Measurements from ENCODE around the gene KRTAP12-4.
"Not testable (repeated sequence)": the region's sequence is repeated elsewhere in the genome, so short reads cannot be mapped to it uniquely, and the experiment has no call there.

KRTAP12-4 gene

DNA sequence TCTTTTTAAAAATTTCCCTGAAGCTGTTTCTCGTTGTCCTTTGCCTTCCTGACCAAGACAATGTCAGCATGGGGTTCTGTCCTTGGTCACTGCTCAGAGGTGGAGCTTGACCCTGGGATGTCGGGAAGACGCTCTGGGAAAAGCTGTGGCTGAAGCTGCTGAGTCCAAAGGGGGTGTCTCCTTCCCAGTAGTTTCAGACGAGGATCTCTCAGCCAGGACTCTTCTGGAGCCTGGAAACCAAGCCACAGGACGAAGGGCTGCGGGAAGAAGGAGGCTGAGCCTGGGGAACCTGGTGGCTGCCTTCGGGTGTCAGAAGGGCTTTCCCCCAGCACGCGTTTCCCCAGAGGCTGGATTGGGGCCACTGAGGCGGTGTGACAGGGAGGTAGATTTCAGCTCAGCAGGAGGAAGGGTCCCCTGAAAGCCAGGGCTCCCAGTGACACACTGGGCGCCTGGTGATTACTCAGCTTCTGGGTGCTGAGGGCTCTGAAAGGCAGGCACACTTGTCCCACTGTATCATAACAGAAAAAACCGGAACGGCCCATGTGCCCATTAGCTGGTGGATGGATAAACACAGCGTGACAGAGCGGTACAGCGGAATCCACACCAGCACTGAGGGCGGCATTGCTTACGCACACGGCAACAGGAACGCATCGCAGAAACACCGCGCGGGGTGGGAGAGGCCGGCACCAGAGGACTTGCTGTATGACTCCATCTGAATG, 32.5 kb upstream of the KRTAP12-4 start:
- no peak for DNase-seq

DNA sequence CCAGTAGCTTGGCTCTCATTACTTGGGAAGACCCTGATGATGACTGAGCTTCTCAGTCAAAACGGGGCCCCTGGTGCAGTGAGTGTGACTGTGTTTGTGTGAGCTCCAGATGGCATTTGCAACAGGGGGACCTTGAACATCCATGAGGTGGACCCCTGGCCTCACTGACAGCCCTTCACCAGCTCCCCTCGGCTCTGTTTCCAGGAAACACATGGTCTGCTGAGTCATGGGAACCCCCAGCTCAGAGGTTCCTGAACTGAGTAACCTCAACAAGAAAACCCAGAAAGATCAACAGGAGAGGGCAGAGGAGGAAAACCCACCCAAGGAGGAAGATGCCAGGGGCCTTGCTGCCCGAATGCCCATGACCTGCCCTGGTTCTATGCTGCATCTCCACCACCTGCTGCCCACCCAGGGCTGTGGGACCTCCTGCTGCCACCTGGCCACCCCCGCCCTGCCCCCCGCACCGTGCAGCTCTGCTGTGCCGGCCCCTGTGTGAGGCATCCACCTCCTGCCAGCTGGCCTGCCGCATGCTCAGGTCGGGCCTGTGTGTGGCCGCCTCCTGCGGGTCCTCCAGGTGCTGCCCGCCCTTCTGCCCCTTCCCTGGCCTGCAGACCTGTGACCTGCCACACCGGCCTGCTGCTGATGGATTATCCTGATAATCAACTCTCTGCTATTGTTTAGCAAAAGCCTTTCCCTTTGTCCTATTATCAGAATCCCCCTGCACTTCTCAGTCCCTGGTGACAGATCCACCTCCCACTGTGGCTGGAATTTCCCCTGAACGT, 31.7 kb upstream of the KRTAP12-4 start:
- DNase-seq = no peak

DNA sequence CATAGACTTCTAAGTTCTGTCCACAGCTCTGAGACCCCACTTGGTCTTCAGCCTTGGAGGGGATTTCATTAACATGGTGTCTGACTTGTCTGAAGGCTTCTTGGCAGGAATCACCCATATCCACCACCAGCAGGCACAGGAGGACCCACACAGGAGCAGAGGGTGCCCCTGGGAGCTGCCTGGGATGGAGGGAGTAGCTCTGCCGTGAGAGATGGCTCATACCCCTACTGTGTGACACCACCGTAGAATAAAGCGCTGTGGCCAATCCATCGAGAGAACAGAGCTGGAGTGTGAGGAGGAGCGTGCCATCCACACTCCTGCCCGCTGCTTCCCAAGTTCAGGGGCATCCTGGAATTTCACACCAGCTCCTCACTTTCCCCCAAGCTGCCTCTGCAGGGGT, 30.6 kb upstream of the KRTAP12-4 start:
- DNase-seq = not testable (repeated sequence)

DNA sequence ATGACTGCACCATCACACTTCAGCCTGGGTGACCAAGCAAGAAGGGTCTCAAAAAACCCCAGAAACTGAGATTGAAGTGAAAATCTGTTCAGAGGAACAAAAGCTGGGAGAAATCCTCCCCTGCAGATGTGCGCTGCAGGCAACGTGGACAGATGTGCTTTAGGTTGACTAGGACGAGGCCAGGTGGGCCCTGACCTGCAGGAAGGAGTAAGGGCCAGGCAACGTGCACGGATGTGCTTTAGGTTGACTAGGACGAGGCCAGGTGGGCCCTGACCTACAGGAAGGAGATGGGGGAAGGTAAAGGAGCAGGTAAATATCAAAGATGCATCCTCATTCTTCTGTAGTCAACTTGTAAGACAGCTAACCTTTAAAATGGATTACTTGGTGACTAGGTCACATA, 30.0 kb upstream of the KRTAP12-4 start:
- no peak for DNase-seq

DNA sequence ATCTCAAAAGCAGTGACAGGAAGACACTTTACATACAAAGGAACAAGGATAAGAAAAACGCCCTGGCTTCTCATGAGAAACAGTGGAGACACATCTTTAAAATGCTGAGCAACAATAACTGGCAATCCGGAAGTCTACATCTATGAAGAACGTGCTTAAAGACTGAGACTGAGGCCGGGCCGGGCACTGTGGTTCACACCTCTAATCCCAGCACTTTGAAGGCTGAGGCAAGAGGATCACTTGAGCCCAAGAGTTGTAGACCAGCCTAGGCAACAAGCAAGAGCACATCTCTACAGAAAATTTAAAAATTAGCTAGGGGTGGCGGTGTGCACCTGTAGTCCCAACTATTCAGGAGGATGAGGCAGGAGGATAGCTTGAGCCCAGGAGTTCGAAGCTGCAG, 29.6 kb upstream of the KRTAP12-4 start:
- DNase-seq = no peak

DNA sequence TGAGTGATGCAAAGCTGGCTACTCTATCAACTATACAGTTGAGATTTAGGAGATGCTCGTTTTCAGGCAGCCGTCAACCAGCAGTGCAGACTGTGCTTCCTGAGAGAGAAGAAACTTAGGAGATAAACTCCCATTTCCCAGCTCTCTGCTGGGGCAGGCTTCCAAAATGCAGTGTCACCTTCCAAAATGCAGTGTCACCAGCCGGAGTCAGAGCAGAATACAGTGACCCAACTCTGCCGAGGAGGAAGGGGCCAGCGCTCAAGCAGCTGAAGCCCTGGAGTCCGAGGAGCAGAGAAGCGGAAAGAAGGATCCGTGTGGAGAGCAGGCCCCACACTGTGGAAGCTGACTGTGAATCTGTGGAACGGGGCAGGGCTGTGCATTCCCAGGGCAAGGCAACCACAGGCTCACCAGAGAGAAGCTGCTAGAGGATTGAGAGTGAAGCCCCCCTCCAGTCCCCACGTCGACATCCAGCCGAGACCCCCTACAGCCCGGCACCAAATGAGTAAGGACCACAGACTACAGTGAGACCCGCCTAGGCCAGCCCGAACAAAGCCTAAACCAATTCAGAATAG, 28.2 kb upstream of the KRTAP12-4 start:
- no peak for DNase-seq

DNA sequence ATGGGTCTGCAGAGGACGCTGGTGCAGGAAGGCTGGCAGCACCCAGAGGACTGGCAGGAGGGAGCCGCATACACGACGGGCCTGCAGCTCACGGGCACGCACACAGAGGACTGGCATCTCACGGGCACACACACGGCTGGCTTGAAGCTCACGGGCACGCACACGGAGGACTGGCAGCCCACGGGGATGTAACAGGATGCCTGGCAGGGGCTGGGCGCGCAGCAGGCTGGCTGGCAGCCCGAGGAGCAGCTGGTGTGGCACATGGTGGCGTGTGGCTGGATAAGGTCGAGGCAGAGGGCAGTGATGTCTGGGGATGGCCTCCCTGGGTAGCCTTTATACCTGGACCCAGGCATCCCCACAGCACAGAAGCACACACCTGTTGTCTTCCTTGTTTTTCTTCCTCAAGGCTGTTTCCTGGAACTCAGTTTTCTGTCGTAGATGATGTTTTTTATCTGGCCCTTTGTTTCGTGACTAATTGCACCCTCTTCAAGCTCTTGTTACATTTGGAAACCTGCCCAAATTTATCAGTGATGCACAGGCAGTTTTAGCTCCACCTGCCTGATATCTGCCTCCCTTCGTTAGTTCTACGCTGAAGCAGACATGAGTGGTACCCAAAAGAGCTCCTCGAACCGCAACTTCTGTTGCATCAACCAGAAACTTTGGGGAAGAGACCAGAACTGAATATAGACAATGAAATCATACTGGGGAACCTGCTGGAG, 27.6 kb upstream of the KRTAP12-4 start, which contains the start of gene KRTAP12-1:
Gene KRTAP12-1, minus strand, starts transcription at position 303 of the 719 bp plus-strand sequence. Its CDS starts 40 bp downstream, at position 263.
- DNase-seq = no peak

DNA sequence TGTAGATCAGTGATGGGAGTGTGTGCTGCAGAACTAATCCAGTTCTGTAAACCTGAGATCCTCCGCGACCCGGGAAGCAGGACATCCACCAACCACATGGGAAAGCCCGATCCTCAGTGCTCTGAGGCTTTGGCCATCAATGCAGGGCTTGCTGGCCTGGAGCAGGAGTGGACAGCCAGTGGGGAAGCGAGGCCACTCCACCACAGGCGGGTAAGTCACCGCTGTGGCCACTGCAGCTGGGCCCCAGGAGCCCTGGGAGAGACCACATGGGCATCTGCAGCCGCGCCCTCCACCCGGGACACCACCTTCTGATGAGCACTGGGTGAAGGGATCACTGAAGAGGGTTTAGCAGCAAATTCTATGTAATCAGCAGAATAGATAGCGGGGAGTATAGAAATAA, 26.7 kb upstream of the KRTAP12-4 start:
- DNase-seq = no peak

DNA sequence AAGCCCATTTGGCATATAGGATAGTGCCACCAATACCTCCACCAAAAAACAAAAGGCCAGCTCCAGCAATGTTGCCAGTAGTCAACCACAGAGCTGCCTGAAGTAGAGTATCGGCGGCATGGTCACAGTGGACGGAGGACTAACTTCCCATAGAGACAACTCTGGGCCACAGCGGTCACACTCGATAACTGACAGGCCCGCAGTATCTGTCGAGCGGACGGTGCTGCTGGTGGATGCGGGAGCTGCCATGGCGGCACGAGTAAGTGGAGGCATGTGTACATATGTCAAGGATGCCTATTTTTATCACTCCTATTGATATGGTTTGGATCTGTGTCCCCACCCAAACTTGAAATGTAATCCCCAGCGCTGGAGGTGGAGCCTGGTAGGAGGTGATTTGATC, 23.4 kb upstream of the KRTAP12-4 start:
- DNase-seq = no peak

DNA sequence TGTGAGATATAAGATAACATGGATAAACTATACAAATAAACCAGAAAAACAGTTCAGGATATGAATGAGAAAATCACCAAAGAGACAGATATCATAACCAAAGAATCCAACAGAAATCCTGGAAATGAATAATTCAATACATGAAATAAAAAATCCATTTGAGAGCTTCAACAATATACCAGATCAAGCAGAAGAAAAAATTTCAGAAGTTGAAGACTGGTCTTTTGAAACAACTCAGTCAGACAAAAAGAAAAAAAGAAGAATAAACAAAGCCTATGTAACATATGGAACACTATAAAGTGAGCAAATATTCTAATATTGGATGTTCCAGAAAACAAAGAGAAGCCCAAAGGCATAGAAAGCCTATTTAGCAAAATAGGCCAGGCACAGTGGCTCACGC, 17.5 kb upstream of the KRTAP12-4 start:
- DNase-seq = no peak

DNA sequence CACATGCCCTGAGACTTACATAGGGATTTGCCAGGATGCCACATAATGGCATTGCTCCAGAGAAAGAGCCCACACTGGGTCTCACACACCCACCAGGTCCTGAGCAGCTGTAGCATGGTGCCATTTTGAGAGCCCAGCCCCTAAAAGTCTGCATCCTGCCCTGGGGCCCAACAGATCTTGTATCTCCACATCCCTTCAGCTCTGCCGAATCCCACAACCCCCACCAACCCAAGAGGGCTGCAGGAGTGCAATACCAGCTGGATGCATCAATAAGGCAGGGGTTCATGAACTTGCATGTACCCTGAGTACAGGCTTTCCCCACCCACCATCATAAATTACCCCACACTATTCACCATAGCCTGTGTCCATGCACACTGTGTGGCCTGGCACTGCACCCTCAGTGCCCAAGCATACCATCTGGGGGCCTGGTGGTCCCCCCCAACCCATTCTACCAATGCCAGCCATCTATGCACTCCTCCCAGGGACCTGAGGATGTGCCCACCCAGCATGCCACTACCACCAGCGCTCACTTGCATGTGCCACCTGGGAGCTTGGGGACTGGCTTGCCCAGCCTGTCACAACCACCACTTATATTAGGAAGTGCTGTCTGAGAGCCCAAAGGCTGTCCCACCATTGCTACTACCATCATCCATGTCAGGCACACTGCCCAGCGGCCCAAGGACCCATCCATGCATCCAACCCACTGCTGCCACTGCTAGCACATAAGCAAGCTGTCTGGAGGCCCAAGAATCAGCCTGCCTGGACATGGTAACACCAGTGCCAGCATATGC, 16.4 kb upstream of the KRTAP12-4 start:
- DNase-seq = no peak

DNA sequence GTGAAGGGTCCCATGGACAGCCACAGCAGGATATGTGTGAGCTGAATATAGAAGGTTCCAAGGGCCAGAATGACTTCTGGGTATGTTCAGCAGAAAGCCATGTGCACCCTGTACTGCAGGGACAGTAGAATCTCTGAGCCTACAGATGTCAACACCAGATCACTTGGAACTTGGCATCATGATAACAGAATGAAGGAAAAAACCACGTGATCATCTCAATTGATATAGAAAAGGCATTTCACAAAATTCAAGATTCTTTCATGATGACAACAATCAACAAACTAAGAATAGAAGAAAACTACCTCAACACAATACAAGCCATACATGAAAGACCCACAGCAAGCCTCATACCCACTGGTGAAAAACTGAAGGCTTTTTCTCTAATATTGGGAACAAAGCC, 13.2 kb upstream of the KRTAP12-4 start:
- no peak for DNase-seq

DNA sequence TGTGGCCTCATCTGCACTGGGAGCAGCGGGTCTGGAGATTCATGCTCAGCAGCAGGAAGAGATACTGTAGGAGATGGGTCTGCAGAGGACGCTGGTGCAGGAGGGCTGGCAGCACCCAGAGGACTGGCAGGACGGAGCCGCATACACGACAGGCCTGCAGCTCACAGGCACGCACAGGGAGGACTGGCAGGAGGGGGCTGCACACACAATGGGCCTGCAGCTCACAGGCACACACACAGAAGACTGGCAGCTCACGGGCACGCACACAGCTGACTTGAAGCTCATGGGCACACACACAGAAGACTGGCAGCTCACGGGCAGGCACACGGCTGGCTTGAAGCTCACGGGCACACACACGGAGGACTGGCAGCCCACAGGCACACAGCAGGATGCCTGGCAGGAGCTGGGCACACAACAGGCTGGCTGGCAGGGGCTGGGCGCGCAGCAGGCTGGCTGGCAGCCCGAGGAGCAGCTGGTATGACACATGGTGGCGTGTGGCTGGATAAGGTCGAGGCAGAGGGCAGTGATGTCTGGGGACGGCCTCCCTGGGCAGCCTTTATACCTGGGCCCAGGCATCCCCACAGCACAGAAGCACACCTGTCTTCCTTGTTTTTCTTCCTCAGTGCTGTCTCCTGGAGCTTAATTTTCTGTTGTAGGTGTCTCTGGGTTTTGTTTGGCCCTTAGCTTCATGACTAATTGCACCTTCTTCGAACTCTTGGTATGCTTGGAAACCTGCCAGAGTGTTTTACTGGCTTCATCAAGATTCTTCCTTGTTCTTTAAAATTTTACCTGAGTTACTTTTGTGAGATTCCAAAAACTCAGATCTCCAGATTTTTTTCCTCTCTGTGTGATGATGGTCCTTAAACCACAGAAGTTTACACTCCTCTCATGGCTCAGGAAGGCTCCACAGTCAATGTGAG, 12.2 kb upstream of the KRTAP12-4 start, which contains the start of gene KRTAP12-2:
Gene KRTAP12-2, minus strand, starts transcription at position 527 of the 920 bp plus-strand sequence. Its CDS starts 41 bp downstream, at position 486.
- no peak for DNase-seq

DNA sequence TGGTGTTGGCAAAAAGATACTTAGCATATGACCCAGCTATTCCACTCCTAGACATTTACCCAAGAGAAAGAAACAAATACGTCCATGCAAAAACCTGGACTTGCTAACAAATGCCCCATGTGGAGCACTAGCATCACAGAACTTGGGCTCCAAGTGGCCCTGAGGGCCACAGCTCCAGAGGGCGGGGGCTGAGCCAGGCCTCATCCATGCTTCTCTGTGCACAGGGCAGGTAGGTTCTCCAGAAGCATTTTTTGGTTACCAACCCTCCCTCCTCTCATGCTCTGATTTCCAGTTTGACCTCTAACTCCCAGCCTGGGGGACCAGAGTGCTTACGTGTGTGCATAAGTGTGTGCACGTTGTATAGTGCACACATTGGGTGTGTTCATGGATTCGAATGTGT, 10.2 kb upstream of the KRTAP12-4 start:
- DNase-seq = no peak

DNA sequence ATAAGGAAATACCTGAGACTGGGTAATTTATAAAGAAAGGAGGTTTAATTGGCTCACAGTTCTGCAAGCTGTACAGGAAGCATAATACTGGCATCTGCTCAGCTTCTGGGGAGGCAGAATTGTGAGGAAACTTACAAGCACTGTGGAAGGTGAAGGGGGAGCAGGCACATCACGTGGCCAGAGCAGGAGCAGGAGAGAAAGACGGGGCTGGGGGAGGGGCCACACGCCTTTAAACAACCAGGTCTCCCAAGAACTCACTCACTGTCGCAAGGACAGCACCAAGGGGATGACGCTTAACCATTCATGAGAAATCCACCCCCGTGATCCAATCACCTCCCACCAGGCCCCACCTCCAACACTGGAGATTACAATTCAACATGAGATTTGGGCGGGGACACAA, 7.1 kb upstream of the KRTAP12-4 start:
- DNase-seq = not testable (repeated sequence)

DNA sequence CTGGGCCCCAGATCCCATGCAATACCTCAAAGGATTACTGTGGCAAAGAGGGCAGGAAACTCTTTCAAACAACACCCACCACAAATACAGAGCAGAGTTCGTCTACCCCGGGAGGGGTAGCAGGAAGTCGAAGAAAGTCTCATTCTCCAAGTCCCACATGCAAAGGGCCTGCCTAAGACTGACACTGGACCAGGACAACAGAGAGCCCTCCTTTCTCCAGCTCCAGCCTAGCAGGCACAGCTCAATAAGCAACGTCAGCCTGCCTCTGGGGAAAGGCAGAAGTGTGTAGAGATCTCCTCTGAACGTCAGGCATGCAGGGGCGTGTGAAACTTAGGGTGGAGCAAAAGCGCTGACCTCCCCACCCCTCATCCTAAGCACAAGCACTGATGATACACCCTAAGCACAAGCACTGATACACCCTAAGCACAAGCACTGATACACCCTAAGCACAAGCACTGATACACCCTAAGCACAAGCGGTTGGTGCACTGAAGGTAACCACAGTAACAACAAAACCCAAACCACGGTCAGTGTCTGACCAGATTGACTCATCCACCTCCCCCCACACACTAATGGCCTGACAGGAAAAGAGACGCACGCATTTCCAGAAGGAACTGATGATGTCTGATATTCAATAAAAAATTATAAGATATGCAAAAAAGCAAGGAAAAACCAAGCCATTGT, 4.6 kb upstream of the KRTAP12-4 start:
- DNase-seq = no peak

DNA sequence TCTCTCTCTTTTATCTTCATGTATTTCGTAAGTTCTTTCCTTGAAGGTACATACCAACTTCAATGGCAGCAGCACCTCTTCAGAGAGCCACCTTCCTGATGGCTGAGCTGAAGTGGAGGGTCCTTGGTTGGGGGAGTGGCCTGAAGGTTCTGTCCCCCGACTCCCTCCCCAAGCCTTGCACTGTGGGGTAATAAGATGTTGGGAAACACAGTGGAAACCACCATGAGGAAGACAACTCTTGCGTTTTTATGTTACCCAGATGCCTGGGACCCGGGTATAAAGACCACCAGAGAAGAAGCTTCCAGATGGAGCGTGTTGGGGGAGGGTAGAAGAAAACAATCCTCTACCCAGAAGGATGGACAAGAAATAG, 4.1 kb upstream of the KRTAP12-4 start:
- DNase-seq = no peak

DNA sequence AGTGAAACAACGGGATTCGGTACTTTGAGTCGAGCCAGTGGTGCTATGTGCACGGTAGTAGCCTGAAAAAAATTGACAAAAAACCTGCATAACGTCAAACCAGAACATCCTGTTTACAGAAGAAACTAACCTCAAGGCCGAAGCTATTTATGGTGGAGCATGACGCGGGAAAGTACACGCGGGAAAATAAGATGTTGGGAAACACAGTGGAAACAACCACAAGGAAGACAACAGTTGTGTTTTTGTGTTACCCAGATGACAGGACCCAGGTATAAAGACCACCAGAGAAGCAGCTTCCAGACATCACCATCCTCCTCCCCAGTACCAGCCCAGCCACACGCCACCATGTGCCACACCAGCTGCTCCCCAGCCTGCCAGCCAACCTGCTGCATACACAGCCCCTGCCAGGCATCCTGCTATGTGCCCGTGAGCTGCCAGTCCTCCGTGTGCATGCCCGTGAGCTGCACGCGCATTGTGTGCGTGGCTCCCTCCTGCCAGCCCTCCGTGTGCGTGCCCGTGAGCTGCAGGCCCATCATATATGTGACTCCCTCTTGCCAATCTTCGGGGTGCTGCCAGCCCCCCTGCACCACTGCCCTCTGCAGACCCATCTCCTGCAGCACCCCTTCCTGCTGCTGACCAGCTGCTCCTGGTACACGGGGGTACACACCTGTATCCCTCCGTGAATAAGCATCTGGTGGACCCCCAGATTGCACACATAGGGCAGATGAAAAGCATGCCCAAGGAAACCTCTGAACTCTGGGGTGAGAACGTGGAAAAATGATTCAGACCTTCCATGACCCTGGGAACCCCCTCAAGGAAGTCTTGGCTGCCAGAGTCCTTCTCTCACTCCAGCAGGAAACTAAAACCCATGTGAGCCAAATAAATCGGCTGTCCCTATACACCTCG, 3.4 kb upstream of the KRTAP12-4 start, which contains the start of gene KRTAP12-3:
Gene KRTAP12-3, plus strand, starts transcription at position 298 of the 906 bp plus-strand sequence. Its CDS starts 48 bp downstream, at position 346.
- no peak for DNase-seq

DNA sequence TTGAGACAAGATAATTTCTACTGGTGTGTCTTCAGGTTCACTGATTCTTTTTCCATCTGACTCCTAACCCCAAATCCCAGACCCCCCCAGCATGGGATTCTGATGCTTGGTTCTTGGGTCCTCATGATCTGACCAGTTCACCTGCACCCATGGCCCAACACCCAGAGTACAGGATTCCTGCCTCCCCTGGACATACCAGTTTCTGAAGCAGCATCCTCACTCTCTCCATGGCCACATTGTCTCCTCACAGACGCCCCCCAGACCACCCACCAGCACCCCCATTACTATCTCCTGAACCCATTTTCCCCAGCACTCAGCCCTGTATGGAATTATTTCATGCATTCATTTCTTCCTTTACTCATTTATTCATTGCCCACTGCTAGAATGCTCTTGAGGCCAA, 2.4 kb upstream of the KRTAP12-4 start:
- DNase-seq = no peak
